Urinary bladder (tissue), 4 donors: Measurements from ENCODE around the gene OR1J2. TPM values are rescaled to one million over a fixed set of nuclear protein-coding genes. Genes with fewer than 3 reads are reported as not detected.

Experiments used
- DNase-seq: peaks from one replicate; pipeline ENCODE4 v3.0.0-alpha.2; 2015; ENCODE audit errors: extremely low spot score
- H3K27ac ChIP-seq: one replicate; pipeline ENCODE4 v1.5.1; 2013; ENCODE audit warnings: low read depth, mild to moderate bottlenecking, moderate library complexity
- H3K36me3 ChIP-seq: one replicate; pipeline ENCODE4 v1.6.1; 2013; ENCODE audit warnings: mild to moderate bottlenecking, moderate library complexity; ENCODE audit not compliant: insufficient read depth
- H3K4me1 ChIP-seq: one replicate; pipeline ENCODE4 v1.6.1; 2013; ENCODE audit warnings: mild to moderate bottlenecking, moderate library complexity; ENCODE audit not compliant: insufficient read depth
- H3K4me3 ChIP-seq: one replicate; pipeline ENCODE4 v1.5.1; 2013; ENCODE audit warnings: low read depth, low read length
- WGBS: extraction: QIAGEN DNeasy Blood & Tissue Kit; methylation state at CpG from one replicate; pipeline ENCODE4 v1.1.7; 2013; 5-methylcytosine and 5-hydroxymethylcytosine counted together
- polyA plus RNA-seq: library from polyadenylated mRNA; stranded (reverse); fragments of 200-250 nt; gene quantifications from one replicate; pipeline ENCODE4 v1.2.3, GENCODE V29; 2013
- total RNA-seq: library from RNA; depleted of rRNA; stranded (reverse); fragments of >200 nt; gene quantifications from one replicate; pipeline ENCODE4 v1.2.3, GENCODE V29; 2014
- donor health status: healthy with polysubstance abuse.
- donor health status: healthy.

OR1J2 gene, protein sequence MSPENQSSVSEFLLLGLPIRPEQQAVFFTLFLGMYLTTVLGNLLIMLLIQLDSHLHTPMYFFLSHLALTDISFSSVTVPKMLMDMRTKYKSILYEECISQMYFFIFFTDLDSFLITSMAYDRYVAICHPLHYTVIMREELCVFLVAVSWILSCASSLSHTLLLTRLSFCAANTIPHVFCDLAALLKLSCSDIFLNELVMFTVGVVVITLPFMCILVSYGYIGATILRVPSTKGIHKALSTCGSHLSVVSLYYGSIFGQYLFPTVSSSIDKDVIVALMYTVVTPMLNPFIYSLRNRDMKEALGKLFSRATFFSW
- total RNA-seq (not detected), polyA plus RNA-seq (not detected)

DNA sequence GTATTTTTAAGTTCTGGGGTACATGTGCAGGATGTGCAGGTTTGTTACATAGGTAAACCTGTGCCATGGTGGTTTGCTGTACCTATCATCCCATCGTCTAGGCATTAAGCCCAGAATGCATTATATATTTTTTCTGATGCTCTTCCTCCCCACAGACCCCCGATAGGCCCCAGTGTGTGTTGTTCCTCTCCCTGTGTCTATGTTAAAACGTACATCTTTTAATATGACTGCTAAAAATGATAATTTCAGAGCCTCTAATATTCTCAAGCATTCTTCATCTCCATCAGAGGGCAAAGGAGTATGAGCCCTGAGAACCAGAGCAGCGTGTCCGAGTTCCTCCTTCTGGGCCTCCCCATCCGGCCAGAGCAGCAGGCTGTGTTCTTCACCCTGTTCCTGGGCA is at the start of gene OR1J2:
Gene OR1J2 (plus strand): TSS at position 301 of the 400 bp plus-strand sequence. CDS start 0 bp downstream, at position 301.
- WGBS: 78% methylated on average over 6 of the region's 6 CpGs

DNA sequence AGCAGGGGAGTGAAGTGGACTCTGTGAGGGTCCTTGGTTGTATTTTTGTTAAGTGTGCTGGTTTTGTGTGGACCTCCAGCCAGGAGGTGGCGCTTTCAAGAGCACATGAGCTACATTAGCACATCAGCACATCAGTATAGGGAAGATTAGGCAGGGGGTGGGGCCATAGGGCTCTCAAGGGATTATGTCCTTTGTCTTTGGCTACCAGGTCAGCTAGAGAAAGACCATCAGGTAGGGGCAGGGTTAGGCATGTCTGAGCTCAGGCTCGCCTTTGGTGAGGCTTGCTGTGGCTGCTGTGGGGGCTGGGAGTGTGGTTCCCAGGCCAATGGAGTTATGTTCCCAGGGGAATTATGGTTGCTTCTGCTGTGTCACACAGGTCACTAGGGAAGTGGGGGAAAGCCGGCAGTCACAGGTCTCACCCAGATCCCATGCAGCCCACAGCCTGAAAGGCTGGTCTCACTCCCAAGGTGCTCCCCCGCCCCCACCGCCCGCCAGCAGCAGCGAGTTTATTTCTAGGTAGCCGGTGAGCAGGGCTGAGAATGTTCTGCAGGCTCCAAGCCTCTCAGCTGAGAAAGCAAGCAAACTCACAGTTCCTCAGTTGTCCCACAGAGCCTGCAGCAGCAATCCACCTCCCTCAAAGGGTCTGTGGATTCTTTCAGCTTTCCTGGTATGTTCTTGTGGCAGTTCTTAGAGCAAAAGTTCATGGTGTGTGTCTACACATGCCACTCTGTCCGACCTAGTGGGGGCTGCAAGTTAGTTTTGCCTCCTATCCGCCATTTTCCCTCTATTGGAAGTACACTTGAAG is 46.6 kb upstream of the OR1J2 start:
- DNase-seq: no peak
- H3K4me1 ChIP-seq: no peaks in the 10 kb centered on the region
- no peaks in the 10 kb centered on the region for H3K36me3 ChIP-seq
- 80% methylated on average over 10 of the region's 10 CpGs for WGBS
- H3K4me3 ChIP-seq: no peak overlapping the region
- H3K27ac ChIP-seq: no peak overlapping the region

More for the DNA sequence above, at the start of gene OR1J2:
- Histone ChIP-seq H3K4me3 (no peak within 1 kb of the TSS), H3K27ac (no peak within 1 kb of the TSS), H3K4me1 (no peaks in the 10 kb centered on the region), H3K36me3 (no peaks in the 10 kb centered on the region)
- DNase-seq: no peak

DNA sequence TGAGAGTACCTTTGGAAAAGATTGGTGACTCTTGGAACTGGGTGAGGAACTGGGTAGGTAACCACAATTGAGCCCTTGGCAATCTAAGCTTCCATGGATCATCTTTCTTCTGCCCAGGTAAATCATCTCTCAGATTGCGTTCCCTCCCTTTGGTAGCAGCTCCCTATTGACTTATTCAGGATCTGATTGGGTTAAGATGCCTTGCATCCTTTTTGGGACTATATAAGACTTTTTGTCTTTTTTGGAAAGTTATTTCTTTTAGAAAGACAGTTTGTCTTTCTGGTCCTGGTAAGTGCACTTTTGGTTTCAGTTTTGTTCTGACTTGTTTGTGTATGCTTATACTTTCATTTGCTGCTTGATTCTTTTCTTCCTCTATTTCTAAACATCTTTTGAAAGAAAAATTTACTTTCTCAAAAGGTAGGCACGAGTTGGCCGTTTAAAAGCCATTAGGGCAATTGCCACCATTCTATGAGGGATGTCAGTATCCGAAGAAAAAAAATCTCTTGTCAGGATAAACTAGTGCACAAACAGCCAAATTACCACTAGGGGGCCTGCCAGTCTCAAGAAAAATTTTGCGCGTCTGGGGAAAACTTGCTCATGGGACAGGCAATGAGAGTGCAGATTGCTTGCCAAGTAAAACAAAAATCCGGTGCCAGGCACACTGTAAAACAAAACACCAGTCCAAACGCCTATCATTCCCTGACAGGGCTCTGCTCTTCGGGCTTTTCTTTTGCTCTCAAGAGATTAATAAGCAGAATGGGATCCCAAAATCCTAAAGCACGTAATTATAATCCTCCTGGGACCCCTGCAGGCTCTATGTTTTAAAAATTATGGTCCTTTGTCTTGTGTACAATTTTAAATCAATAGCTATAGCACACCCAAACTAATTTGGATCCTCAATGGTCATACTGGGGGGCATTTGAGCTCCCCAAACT is 45.7 kb upstream of the OR1J2 start:
- no peak overlapping the region for H3K27ac ChIP-seq
- H3K36me3 ChIP-seq: no peaks in the 10 kb centered on the region
- WGBS: 14% methylated on average over 10 of the region's 10 CpGs
- peak; percentile 49 for DNase-seq
- no peaks in the 10 kb centered on the region for H3K4me1 ChIP-seq
- H3K4me3 ChIP-seq: peak overlapping the region; percentile 27

DNA sequence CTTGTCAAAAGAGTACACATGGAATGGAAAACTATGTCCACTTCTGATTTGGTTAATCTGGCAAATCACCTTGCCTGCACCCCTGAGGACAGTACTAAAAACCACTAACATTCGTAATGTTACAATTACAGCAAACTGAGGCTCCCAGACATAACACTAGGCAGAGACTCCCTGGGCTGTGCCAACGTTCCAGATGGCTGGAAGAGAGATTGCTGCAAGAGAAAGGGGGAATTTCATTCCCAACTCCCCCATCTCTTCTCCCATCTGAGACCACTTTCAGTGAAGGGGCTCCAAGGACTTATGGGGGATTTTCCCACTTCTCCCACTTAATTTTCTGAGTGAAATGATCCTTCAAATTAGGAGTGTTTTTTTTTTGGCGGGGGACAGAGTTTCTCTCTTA is 44.1 kb upstream of the OR1J2 start:
- Histone ChIP-seq H3K36me3 (no peaks in the 10 kb centered on the region), H3K27ac (no peak overlapping the region), H3K4me3 (no peak overlapping the region), H3K4me1 (no peaks in the 10 kb centered on the region)
- DNase-seq: no peak
- whole genome bisulfite sequencing: 67% methylated on average over 3 of the region's 3 CpGs

DNA sequence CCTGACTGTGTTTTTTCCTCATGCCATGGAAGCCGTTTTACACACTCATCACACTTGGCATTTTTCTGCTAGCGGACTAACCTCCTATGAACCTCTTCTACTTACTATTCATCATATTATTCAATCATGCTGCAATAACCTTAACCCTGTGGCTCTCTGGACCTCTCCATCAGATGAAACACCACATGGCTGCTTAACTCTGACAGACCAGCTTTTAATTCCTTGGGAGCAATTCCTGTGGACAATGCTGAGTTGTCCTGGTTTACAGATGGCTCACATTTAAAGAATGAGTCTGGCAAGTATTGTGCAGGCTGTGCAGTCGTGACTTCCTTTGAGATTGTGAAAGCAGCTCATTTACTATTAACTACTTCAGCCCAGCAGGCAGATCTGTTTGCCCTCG is 41.9 kb upstream of the OR1J2 start:
- DNase-seq: no peak
- H3K36me3 ChIP-seq: no peaks in the 10 kb centered on the region
- no peaks in the 10 kb centered on the region for H3K4me1 ChIP-seq
- no peak overlapping the region for H3K27ac ChIP-seq
- 61% methylated on average over 4 of the region's 4 CpGs for WGBS
- H3K4me3 ChIP-seq: no peak overlapping the region

DNA sequence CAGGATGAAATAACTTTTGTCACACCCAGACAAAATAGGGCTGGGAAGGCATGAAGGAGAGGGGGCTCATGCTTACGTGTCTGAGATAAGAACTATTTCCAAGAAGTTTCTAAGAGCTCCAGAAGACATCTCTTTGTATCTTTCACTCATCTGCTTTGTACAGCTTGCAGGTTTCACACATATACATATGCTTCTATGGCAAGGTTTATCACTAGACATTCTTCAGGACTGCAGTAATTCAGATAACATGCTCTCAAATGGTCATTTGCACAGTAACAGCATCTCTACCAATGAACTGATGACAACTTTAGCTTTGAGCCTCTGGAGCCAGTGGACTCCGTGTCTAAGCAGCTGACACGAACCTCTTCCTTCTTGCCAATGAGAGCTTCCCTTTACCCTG is 36.0 kb upstream of the OR1J2 start:
- no peaks in the 10 kb centered on the region for H3K36me3 ChIP-seq
- no peak for DNase-seq
- no peak overlapping the region for H3K4me3 ChIP-seq
- WGBS: 55% methylated on average over 3 of the region's 3 CpGs
- H3K27ac ChIP-seq: no peak overlapping the region
- H3K4me1 ChIP-seq: no peaks in the 10 kb centered on the region

DNA sequence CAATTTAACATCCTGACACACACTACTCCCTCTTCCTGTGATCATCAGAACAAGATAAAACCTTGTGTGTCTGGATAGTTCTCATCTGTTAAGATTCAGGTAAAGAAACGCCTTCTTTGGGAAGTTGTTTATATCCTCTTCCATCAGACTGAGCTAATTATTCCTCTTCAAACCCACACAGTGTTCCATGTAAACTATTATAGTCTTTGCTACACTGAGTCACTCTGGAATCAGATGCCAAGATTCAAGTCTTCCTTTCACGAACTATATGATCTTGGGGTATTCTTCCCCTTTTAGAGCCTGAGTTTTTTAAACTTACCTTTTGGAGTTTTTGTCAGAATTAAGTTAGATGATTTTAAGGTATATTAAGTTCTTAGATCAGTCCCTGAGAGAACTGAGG is 34.9 kb upstream of the OR1J2 start:
- no peak overlapping the region for H3K4me3 ChIP-seq
- 51% methylated on average over 2 of the region's 2 CpGs for WGBS
- H3K27ac ChIP-seq: no peak overlapping the region
- no peaks in the 10 kb centered on the region for H3K4me1 ChIP-seq
- H3K36me3 ChIP-seq: no peaks in the 10 kb centered on the region
- DNase-seq: no peak

DNA sequence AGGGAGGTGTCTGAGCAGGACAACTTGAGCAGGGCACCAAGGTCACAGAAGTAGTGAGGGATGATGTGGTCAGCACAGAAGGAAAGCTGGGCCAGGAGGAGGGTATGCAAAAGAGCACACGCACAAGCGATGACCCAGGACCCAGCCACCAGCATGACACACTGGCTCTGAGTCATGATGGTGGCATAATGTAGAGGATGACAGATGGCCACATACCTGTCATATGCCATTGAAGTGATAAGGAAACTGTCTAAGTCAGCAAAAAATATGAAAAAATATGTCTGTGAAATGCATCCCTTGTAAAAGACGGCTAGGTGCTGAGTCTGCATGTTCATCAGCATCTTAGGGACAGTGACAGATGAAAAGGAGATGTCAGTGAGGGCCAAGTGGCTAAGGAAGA is 33.3 kb upstream of the OR1J2 start:
- 90% methylated on average over 3 of the region's 3 CpGs for WGBS

DNA sequence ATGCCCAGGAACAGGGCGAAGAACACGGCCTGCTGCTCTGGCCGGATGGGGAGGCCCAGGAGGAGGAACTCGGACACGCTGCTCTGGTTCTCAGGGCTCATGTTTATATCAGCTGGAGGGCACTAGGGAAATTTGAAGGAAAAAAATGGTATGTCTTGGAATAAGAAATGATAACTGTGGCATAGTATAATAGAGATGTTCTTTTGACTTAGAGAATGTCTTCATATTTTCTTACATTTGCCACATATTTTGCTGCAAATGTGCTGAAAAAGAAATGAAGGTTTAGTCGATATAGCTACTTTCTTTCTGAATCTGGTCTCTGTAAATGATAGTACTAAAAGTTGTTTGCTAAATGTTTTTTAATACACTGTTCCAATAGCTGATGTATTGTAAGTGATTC is 32.8 kb upstream of the OR1J2 start, which contains the start of gene OR1J1:
Gene OR1J1 (minus strand): TSS at position 101 of the 400 bp plus-strand sequence. CDS start 0 bp downstream, at position 101.
- WGBS: 83% methylated on average over 6 of the region's 6 CpGs
- Histone ChIP-seq H3K27ac (no peak within 1 kb of the TSS), H3K4me1 (no peaks in the 10 kb centered on the region), H3K4me3 (no peak within 1 kb of the TSS), H3K36me3 (no peaks in the 10 kb centered on the region)
- no peak for DNase-seq

More for the DNA sequence above, 33.3 kb upstream of the OR1J2 start:
- no peak overlapping the region for H3K27ac ChIP-seq
- H3K4me3 ChIP-seq: no peak overlapping the region
- H3K36me3 ChIP-seq: no peaks in the 10 kb centered on the region
- H3K4me1 ChIP-seq: no peaks in the 10 kb centered on the region
- no peak for DNase-seq

DNA sequence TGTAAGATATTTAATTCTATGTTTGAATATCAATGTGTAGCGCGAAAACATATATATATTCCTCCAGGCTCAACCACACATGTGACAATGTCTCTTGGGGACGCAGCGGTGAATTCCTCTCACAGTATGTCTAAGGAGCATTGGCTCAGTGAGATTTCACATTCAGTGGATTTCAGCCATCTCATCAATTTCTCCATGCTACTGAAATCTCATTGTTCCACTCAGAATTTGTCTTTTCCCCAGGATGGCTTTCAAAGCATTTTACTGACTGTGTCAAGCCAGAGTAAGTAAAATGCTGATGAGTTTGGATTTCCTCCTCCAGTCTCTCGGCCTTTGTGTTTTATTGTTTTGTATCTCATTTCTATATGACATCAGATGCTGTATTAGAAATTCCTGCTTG is 31.5 kb upstream of the OR1J2 start:
- DNase-seq: no peak
- no peaks in the 10 kb centered on the region for H3K4me1 ChIP-seq
- WGBS: 91% methylated on average over 5 of the region's 5 CpGs

DNA sequence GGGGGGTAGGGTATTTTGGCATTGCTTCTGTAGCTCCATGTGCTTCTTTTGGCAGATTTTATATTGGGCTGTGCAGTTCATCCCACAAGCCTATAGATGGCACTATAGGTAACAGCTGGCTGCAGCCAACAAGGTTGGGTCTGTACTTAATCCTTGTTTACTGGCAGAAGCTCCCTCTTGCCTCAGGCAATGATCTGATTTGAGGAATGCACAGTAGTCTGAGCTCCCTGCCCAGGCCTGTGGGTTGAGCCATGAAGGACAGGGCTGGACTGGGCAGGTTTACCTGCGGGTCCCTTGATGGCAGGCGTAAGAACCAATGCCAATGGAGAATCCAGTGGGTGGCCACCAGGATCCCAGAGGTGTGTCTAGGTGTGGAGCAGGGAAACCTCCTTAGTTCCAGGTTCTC is 11.7 kb upstream of the OR1J2 start:
- H3K27ac ChIP-seq: no peak overlapping the region
- DNase-seq: no peak
- WGBS: 52% methylated on average over 2 of the region's 2 CpGs

More for the DNA sequence above, 31.5 kb upstream of the OR1J2 start:
- Histone ChIP-seq H3K27ac (no peak overlapping the region), H3K4me3 (no peak overlapping the region), H3K36me3 (no peaks in the 10 kb centered on the region)

DNA sequence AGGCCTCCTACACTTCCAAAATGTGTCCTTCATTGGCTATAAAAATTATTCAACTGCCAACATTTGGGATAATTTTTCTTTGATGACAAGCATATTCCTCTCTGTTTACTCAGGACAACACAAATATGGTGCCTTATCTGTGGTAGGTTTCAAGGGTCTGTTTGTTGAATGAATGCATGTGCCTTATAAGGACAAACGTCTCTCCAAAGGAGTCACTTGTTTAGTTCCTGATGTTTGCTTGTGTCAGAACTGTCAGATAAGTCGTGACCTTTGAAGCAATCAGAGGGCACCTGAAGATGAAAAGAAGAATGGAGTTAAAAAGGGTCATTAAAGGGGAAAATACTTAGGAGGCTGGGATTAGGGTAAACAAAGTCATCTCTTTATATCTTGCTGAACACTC is 3.6 kb upstream of the OR1J2 start:
- no peak for DNase-seq
- H3K4me1 ChIP-seq: no peaks in the 10 kb centered on the region
- H3K4me3 ChIP-seq: no peak overlapping the region
- no peaks in the 10 kb centered on the region for H3K36me3 ChIP-seq
- 43% methylated on average over 2 of the region's 2 CpGs for WGBS
- no peak overlapping the region for H3K27ac ChIP-seq

More for the DNA sequence above, 11.7 kb upstream of the OR1J2 start:
- no peaks in the 10 kb centered on the region for H3K36me3 ChIP-seq
- no peaks in the 10 kb centered on the region for H3K4me1 ChIP-seq
- no peak overlapping the region for H3K4me3 ChIP-seq

DNA sequence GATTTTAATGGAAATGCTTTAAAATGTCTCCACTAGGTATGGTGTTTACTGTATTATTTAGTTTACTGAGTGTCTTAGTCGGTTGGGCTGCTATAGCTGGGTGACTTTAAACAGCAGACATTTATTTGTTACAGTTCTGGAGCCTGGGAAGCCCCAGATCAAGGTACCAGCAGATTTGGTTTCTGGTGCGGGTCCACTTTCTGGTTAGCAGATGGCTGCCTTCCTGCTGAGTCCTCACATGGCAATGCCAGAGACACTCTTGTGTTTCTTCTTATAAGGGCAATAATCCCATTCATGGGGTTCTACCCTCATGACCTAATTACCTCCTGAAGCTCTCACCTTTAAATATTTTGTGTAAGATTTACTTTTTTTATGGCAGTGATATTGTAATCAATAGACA is 7.6 kb downstream of the OR1J2 start:
- no peak overlapping the region for H3K27ac ChIP-seq
- 60% methylated on average over 2 of the region's 2 CpGs for WGBS
- H3K36me3 ChIP-seq: no peaks in the 10 kb centered on the region
- no peak overlapping the region for H3K4me3 ChIP-seq
- H3K4me1 ChIP-seq: no peaks in the 10 kb centered on the region
- DNase-seq: no peak
